Mucosa of rectum (tissue), 2 donors: Measurements from ENCODE around the gene PRRT1B.

Source experiments
- H3K27ac ChIP-seq, 2 donors: one replicate each; pipeline ENCODE4 v1.7.0; 2013; ENCODE audit warnings: inconsistent platforms in 2 of 2, low read depth in 2 of 2, low read length in 2 of 2
- H3K27me3 ChIP-seq, 2 donors: one replicate each; pipeline ENCODE4 v1.7.0; 2013; ENCODE audit warnings: low read length in 2 of 2; ENCODE audit not compliant: control insufficient read depth in 2 of 2, insufficient read depth in 2 of 2
- H3K36me3 ChIP-seq, 2 donors: one replicate each; pipeline ENCODE4 v1.7.0; 2013; ENCODE audit warnings: low read length in 2 of 2; ENCODE audit not compliant: control insufficient read depth in 2 of 2, insufficient read depth in 2 of 2
- H3K4me1 ChIP-seq, 2 donors: one replicate each; pipeline ENCODE4 v1.7.0; 2013; ENCODE audit warnings: low read length in 2 of 2, mild to moderate bottlenecking in 1 of 2; ENCODE audit not compliant: control insufficient read depth in 2 of 2, insufficient read depth in 2 of 2
- H3K4me3 ChIP-seq, 2 donors: one replicate each; pipeline ENCODE4 v1.7.0; 2013; ENCODE audit warnings: low read length in 2 of 2
- H3K9ac ChIP-seq, 2 donors: one replicate each; pipeline ENCODE4 v1.7.0; 2013; ENCODE audit warnings: low read length in 2 of 2, low read depth in 1 of 2, mild to moderate bottlenecking in 1 of 2
- H3K9me3 ChIP-seq, 2 donors: one replicate each; pipeline ENCODE4 v1.7.0; 2013; ENCODE audit warnings: low read length in 2 of 2; ENCODE audit not compliant: control insufficient read depth in 2 of 2
- donor health status: healthy.
- donor health status: Normal muscosa, but diverticular disease.

Gene PRRT1B

DNA sequence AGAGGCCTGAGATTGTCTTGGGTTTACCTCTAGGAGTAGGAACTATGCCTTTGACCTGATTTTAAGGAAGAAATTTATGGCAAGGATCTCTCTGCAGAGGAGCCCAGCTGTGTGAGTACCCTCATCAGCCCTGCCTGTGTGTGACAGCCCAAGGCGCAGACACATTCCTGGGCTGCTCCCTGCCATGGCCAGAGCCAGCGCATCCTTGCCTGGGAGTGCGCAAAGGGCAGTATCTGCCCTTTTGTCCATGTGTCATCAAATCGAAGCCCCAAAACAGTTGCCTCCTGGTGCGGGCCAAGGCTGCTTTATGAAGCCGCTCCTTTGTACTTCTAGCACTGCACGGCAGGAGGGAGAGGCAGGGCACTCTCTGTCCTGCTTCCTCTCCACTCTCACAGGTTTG is 51.9 kb downstream of the PRRT1B start:
- Histone ChIP-seq H3K4me3 (no peak overlapping the region), H3K9ac (no peak overlapping the region), H3K36me3 (peaks cover 62 to 79% of the 10 kb centered on the region in 2 donors), H3K4me1 (peaks cover 0 to 4% of the 10 kb centered on the region in 2 donors), H3K9me3 (no peaks in the 10 kb centered on the region), H3K27ac (no peak overlapping the region), H3K27me3 (no peaks in the 10 kb centered on the region)

DNA sequence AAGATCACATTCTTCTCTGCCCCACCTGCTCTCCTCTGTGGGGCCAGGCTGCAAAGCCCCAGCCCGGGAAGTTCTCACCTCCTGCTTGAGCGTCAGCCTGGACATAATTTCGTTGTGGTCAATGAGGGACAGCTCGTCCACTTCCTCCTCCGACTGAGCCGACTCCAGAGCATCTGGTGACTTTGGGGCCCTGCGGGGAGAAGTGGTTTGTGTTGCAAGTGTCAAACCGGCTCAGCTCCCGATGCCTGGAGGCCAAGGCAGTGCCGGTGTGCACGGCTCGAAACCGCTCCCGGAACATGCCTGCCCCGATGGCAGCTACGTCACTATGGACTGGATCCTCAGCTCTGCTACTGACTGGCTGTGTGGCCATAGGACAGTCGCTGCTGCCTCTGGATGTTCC is 52.8 kb downstream of the PRRT1B start:
- H3K4me1 ChIP-seq = peaks cover 0 to 4% of the 10 kb centered on the region in 2 donors
- peaks cover 70 to 78% of the 10 kb centered on the region in 2 donors for H3K36me3 ChIP-seq
- no peak overlapping the region for H3K9ac ChIP-seq
- no peaks in the 10 kb centered on the region for H3K9me3 ChIP-seq
- no peak overlapping the region for H3K4me3 ChIP-seq
- peak overlapping the region in 1 of 2 donors; percentile 32 for H3K27ac ChIP-seq
- no peaks in the 10 kb centered on the region for H3K27me3 ChIP-seq

DNA sequence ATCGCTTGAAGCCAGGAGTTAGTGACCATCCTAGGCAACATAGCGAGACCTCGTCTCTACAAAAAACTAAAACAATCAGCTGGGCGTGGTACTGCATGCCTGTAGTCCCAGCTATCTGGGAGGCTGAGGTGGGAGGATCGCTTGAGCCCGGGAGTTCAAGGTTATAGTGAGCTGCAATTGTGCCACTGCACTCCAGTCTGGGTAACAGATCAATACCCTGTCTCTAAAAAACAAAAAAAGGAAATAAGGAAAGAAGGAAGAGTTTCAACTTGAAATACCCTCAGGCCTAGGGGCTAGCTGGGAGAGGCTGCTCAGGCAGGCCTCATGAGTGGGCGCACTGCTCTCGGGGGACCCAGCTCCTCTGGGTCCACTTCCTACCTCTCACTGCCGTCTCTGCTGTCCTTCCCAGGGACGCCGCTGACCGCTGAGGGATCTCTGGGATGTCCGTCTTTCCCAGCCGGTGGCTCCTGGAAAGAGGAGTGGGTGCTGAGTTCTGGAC is 56.4 kb downstream of the PRRT1B start:
- H3K4me3 ChIP-seq = no peak overlapping the region
- peaks cover 0 to 1% of the 10 kb centered on the region in 2 donors for H3K4me1 ChIP-seq
- no peaks in the 10 kb centered on the region for H3K27me3 ChIP-seq
- no peaks in the 10 kb centered on the region for H3K9me3 ChIP-seq
- no peak overlapping the region for H3K27ac ChIP-seq
- peaks cover 57 to 72% of the 10 kb centered on the region in 2 donors for H3K36me3 ChIP-seq
- no peak overlapping the region for H3K9ac ChIP-seq

DNA sequence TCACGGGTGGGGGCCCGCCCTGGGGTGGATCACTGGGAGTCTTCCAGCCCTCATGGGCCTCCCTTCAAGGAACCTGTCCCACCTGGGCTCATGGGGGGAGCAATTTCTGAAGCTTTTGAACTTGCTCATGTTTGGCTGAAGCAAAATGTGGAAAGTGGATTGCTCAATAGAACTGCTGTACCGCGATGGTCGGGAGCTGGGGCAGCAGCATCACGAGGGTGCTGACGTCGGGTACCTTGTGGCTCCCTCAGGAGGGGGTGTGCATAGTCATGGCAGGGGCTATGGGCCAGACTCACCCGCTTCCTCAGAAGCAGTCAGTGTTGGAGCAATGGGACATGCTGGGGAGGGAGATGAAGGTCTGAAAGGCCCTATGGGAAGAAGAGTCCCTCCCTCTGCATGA is 57.9 kb downstream of the PRRT1B start:
- Histone ChIP-seq H3K9ac (no peak overlapping the region), H3K27me3 (no peaks in the 10 kb centered on the region), H3K4me1 (peaks cover 0 to 2% of the 10 kb centered on the region in 2 donors), H3K36me3 (peaks cover 51 to 69% of the 10 kb centered on the region in 2 donors), H3K27ac (no peak overlapping the region), H3K9me3 (no peaks in the 10 kb centered on the region), H3K4me3 (no peak overlapping the region)

DNA sequence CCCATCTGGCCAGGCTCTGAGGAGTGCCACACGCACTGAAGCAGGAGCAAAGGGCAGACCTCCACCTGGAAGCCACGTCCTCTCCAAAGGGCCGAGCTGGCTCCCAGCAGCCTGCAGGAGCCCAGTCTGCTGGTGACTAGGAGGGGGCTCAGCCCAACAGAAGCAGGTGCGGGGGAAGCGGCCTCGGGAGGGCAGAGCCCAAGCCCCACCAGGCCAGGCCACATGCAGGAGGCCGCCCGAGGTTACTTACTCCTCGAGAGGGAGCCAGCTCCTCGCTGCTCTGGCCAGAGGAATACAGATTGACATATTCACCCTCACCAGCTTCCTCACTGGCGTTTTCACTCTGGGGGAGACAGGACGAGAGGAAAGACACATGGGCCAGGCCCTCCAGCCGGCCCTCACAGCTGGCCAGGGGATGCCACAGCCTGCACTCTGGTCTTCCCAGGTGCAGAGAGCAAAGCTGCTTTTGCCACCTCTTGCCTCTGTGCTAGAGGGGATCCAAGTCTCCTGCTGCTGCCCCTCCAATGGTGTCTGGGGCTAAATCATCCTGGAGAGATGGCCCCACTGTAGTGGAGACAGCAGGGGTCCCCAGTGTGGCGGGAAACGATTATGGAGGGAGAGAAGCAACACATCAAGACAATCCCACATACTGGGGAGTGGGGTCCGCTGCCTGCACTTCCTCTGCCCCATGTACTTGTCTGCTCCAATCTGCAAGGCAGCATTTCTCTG is 58.6 kb downstream of the PRRT1B start:
- Histone ChIP-seq H3K27ac (no peak overlapping the region), H3K4me1 (peaks cover 5% of the 10 kb centered on the region in 2 donors), H3K4me3 (no peak overlapping the region), H3K9me3 (no peaks in the 10 kb centered on the region), H3K36me3 (peaks cover 55 to 67% of the 10 kb centered on the region in 2 donors), H3K27me3 (no peaks in the 10 kb centered on the region), H3K9ac (no peak overlapping the region)

DNA sequence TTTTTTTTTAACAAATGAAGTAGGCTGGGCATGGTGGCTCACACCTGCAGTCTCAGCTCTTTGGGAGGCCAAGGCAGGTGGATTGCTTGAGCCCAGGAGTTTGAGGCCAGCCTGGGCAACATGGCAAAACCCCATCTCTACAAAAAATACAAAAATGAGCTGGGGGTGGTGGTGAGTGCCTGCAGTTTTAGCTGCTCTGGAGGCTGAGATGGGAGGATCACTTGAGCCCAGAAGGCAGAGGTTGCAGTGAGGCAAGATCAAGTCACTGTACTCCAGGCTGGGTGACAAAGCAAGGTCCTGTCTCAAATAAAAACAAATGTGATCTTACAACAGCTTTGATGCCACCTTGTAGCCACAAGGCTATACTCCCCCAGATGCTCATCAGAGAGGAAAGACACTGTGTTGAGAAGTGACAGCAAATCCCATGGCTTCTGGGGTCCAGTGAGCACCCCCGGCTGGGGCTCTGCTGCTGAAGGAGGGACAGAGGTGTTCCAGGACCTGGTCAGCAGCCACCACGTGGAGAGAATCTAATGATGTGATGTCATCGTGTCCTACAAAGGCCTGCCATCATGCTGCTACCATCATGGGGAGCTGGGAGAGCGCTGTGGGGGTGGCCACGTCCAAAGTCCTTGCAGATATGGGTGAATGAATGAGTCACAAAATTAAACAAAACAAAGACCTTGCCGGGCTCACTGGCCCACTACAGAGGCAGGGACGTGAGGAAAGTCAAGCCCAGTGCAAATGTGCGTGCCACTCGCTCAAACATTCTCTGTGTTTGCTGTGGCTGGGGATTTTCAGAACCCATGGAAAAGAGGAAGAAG is 60.7 kb downstream of the PRRT1B start:
- Histone ChIP-seq H3K27me3 (no peaks in the 10 kb centered on the region), H3K36me3 (peaks cover 50 to 57% of the 10 kb centered on the region in 2 donors)

DNA sequence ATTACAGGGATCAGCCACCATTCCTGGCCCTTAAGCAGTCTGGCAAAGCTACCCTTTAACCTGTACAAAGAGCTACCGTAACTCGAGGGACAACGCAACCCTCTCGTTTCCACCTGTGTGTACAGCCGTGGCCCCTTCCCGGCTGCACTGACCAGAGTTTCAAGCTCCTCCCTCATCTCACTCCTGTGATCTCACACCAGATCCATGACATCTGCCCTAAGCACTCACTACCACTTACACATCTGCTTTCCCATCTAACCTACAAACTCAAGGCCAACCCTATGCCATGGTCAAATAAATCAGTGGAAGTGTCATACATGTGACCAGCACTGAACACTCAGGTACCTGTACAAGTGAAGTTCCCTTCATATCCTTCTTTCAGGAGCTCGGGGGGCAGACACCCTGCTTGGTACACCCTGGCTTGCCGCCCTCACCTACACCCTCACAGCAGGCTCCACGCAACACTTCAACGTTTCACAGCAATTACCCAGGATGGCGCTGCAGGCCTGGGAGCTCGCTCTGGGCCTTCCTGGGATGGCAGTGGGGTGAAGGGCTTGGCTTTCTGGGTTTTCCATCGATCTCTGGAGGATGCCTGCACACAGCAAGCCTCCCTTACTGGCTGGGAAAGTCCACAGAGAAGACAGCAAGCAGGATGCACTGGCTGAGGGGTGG is 61.7 kb downstream of the PRRT1B start:
- Histone ChIP-seq H3K9ac (no peak overlapping the region), H3K36me3 (peaks cover 47 to 52% of the 10 kb centered on the region in 2 donors), H3K27ac (no peak overlapping the region), H3K4me1 (peaks cover 6 to 14% of the 10 kb centered on the region in 2 donors), H3K9me3 (no peaks in the 10 kb centered on the region), H3K27me3 (no peaks in the 10 kb centered on the region), H3K4me3 (no peak overlapping the region)

More for the DNA sequence above, 60.7 kb downstream of the PRRT1B start:
- Histone ChIP-seq H3K9ac (no peak overlapping the region), H3K27ac (no peak overlapping the region), H3K4me3 (no peak overlapping the region), H3K9me3 (no peaks in the 10 kb centered on the region), H3K4me1 (peaks cover 6 to 14% of the 10 kb centered on the region in 2 donors)

DNA sequence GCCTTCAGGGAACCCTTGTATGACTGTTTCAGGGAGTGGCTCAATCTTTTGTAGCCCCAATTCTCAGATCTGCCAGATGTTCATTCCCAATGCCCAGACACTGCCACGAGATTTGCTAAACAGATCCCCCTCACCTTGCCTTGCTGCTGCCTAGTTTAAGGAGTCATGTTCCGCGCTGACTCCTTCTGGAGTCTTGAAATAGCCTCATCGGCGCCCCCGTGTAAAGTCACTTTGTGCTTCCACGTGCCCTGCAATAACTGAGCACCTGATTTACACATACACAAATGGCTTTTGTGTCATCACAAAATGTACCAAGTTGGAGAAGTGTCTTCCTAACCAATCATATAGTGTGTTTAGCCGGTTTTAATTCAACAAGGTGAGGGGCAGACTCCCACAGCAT is 62.3 kb downstream of the PRRT1B start:
- Histone ChIP-seq H3K9me3 (no peaks in the 10 kb centered on the region), H3K27ac (peak overlapping the region in 1 of 2 donors; percentile 26), H3K4me3 (no peak overlapping the region), H3K4me1 (peaks cover 6 to 14% of the 10 kb centered on the region in 2 donors), H3K9ac (no peak overlapping the region), H3K27me3 (no peaks in the 10 kb centered on the region), H3K36me3 (peaks cover 42 to 52% of the 10 kb centered on the region in 2 donors)

DNA sequence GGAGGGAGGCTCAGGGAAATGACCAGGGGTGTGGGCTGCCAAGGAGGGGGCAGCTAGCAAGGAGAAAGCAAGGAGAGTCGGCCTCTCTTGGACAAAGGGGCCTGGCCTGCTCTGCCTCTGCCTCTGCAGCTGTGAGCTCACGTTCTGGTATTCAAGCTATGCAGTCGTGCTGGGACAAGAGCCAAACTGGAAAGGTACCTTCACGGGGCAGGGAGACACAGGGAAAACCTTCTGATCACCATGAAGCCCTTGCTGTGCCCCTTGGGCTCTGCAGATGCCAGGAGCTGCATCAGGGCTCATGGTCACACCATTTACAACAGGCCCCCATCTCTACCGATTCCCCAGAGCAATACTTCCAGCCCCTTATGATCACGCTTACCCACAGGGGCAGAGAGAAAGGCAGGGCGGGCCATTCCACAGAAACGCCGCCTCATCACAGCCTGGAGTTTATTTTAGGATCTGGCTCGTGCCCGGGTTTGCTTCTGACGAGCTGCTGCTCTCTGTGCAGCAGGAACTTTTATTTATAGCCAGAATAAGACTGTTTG is 63.2 kb downstream of the PRRT1B start:
- Histone ChIP-seq H3K36me3 (peaks cover 43 to 56% of the 10 kb centered on the region in 2 donors), H3K27ac (peak overlapping the region; percentile 3 to 33), H3K9ac (peak overlapping the region in 1 of 2 donors; percentile 10), H3K27me3 (no peaks in the 10 kb centered on the region), H3K4me1 (peaks cover 6 to 14% of the 10 kb centered on the region in 2 donors), H3K9me3 (no peaks in the 10 kb centered on the region), H3K4me3 (no peak overlapping the region)
